BJ (cell line): ENCODE measurements around the gene SYNJ2. TPM values are rescaled to one million over a fixed set of nuclear protein-coding genes. Genes with fewer than 3 reads are reported as not detected.

Source experiments
- CTCF ChIA-PET: fragments of 350-600 bp; formaldehyde crosslinking; extraction: SDS; loops from one replicate; lab custom pipeline; 2021; ENCODE audit warnings: antibody characterized with exemption, inconsistent platforms; lab: Yijun Ruan, JAX
- POLR2A ChIA-PET: fragments of 300-600 bp; sonication (Branson Sonifier 250); formaldehyde crosslinking; extraction: SDS; loops from one replicate; lab custom pipeline; 2021; ENCODE audit warnings: antibody characterized with exemption; lab: Charles Lee
- DNase-seq: peaks from one replicate; pipeline ENCODE4 v3.0.0-alpha.2; 2011; ENCODE audit warnings: low read depth
- H3K27me3 ChIP-seq: 2 replicates; pipeline ENCODE4 v1.6.0; 2011; ENCODE audit warnings: low read length; ENCODE audit not compliant: control insufficient read depth, insufficient read depth
- H3K36me3 ChIP-seq: 2 replicates; pipeline ENCODE4 v1.5.1; 2011; ENCODE audit warnings: low read length; ENCODE audit not compliant: control insufficient read depth, insufficient read depth
- H3K4me3 ChIP-seq: 2 replicates; pipeline ENCODE4 v1.5.1; 2011; ENCODE audit warnings: low read depth, mild to moderate bottlenecking, control low read depth, low read length
- CTCF ChIP-seq: IDR thresholded peaks from 2 replicates; pipeline ENCODE4 v1.5.1; 2011; ENCODE audit warnings: low read depth, mild to moderate bottlenecking, control low read depth, inconsistent platforms, low read length, moderate library complexity; ENCODE audit not compliant: insufficient read depth
- polyA plus RNA-seq: library from polyadenylated mRNA; depleted of rRNA; stranded (reverse); fragments of >200 nt; gene quantifications from 2 replicates; pipeline ENCODE4 v1.2.3, GENCODE V29; 2011

The SYNJ2 gene
- polyA plus RNA-seq, 1 experiment: 29.9 TPM

GRCh38 chr6:158061709-158062461 lies 80.2 kb downstream of the SYNJ2 start:
- peaks cover 27% of the 10 kb centered on the region for H3K36me3 ChIP-seq
- DNase-seq: no peak
- no peak overlapping the region for H3K4me3 ChIP-seq
- CTCF ChIA-PET: interaction anchor here (1.1 to 4.8 kb wide), 4 partner anchors 10 to 80 kb away, joined by 3 to 23 read pairs (median 6); partner anchors contain the start of gene SYNJ2
- POLR2A ChIA-PET: no interaction called here
- TF ChIP-seq CTCF: no peak
- no peaks in the 10 kb centered on the region for H3K27me3 ChIP-seq

- DNase-seq: no peak
- Histone ChIP-seq H3K36me3 (peaks cover 32% of the 10 kb centered on the region), H3K27me3 (no peaks in the 10 kb centered on the region), H3K4me3 (no peak overlapping the region)
- no peak for TF ChIP-seq CTCF
- ChIA-PET CTCF (interaction anchor here (1.1 to 4.8 kb wide), 4 partner anchors 8 to 82 kb away, joined by 3 to 23 read pairs (median 4); partner anchors contain the start of gene SYNJ2), POLR2A (no interaction called here)
These were observed 82.1 kb downstream of the SYNJ2 start for GRCh38 chr6:158063736-158064135.

GRCh38 chr6:158064725-158065251 lies 83.1 kb downstream of the SYNJ2 start:
- H3K27me3 ChIP-seq: no peaks in the 10 kb centered on the region
- H3K4me3 ChIP-seq: no peak overlapping the region
- POLR2A ChIA-PET: no interaction called here
- TF ChIP-seq CTCF: no peak
- CTCF ChIA-PET: interaction anchor here (1.2 to 1.7 kb wide), 2 partner anchors 21 to 23 kb away, joined by 3 to 5 read pairs; no protein-coding TSS in a partner anchor
- DNase-seq: no peak
- H3K36me3 ChIP-seq: peaks cover 30% of the 10 kb centered on the region

GRCh38 chr6:158066136-158066781 lies 84.6 kb downstream of the SYNJ2 start:
- ChIA-PET POLR2A (no interaction called here), CTCF (no interaction called here)
- Histone ChIP-seq H3K4me3 (no peak overlapping the region), H3K36me3 (peaks cover 36% of the 10 kb centered on the region), H3K27me3 (no peaks in the 10 kb centered on the region)
- no peak for DNase-seq
- no peak for TF ChIP-seq CTCF

- ChIA-PET POLR2A (no interaction called here), CTCF (interaction anchor here (1.8 kb wide), 1 partner anchor 13 kb away, joined by 4 read pairs; no protein-coding TSS in a partner anchor)
- H3K4me3 ChIP-seq: no peak overlapping the region
- no peak for TF ChIP-seq CTCF
- peaks cover 31% of the 10 kb centered on the region for H3K36me3 ChIP-seq
- H3K27me3 ChIP-seq: no peaks in the 10 kb centered on the region
- DNase-seq: no peak
These were observed 85.9 kb downstream of the SYNJ2 start for GRCh38 chr6:158067436-158068015.
